Fibroblast of peridontal ligament (primary cell): ENCODE data around the gene ZNG1F.
"Not testable (repeated sequence)": the region's sequence is repeated elsewhere in the genome, so short reads cannot be mapped to it uniquely, and the experiment has no call there.

Experiments used
- DNase-seq: peaks from one replicate; pipeline ENCODE4 v3.0.0-alpha.2; 2010; ENCODE audit errors: extremely low read depth

ZNG1F gene

DNA sequence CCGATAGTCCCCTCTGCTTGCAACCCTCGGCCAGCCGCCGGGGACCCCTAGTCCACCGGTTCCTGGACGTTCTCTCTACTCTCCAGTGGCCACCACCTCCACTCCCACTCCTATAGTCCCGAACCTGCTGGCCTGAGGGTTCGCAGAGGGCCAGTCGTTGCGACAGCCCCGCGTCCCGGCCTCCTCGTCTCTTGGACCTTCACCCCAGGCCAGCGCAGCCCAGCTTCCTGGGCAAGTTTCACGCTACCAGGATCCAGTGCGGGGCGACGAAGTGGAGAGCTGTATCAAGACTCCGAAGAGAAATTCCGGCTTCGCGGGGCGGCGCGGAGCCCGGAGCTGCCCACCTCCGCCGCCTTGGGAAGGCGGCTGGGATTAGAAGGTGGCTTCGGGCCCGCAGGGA is 65.7 kb downstream of the ZNG1F start:
- not testable (repeated sequence) for DNase-seq

DNA sequence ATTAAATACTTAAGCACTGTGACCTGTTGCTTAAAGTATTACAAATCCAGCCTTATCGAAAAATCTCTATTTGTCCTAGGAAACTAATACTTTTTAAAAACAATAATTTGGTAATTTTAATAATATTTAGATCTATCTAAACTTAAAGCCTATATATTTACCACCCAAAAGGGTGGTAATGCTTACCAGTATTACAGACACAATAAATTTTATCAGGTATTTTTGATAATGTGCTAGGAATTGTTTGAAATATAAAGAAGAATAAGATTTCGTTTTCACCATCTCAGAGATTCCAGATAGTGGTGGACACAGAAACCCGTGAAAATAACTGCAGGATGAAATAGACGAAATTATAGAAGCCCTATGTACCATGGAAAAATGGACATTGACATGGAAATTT is 68.4 kb downstream of the ZNG1F start:
- not testable (repeated sequence) for DNase-seq

- not testable (repeated sequence) for DNase-seq
Observed at GRCh38 chr9:41119719-41120118, 69.4 kb downstream of the ZNG1F start.

- not testable (repeated sequence) for DNase-seq
Observed at GRCh38 chr9:41119311-41119710, 69.8 kb downstream of the ZNG1F start.

- DNase-seq, result not testable (repeated sequence)
Observed at GRCh38 chr9:41113348-41113747, 75.8 kb downstream of the ZNG1F start.

- DNase-seq, result not testable (repeated sequence)
Observed at GRCh38 chr9:41111414-41111813, 77.7 kb downstream of the ZNG1F start.

- DNase-seq, result not testable (repeated sequence)
Observed at GRCh38 chr9:41110913-41111312, 78.2 kb downstream of the ZNG1F start.

GRCh38 chr9:41109253-41109652 is 79.9 kb downstream of the ZNG1F start:
- DNase-seq, result not testable (repeated sequence)

DNA sequence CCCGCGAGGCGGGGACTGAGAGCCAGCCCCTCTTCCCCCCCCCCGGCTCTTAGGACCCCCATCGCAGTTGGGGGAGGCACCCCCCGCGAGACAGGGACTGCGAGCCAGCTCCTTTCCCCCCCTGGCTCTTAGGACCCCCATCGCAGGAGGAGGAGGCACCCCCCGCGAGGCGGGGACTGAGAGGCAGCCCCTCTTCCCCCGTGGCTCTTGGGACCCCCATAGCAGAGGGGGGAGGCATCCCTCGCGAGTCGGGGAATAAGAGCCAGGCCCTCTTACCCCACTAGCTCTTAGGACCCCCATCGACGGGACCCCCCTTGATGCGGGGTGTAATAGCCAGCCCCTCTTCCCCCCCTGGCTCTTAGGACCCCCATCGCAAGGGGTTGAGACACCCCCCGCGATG is 80.3 kb downstream of the ZNG1F start:
- DNase-seq, result not testable (repeated sequence)

- not testable (repeated sequence) for DNase-seq
Observed at GRCh38 chr9:41106472-41107116, 82.5 kb downstream of the ZNG1F start.

- not testable (repeated sequence) for DNase-seq
Observed at GRCh38 chr9:41105557-41106253, 83.4 kb downstream of the ZNG1F start.

DNA sequence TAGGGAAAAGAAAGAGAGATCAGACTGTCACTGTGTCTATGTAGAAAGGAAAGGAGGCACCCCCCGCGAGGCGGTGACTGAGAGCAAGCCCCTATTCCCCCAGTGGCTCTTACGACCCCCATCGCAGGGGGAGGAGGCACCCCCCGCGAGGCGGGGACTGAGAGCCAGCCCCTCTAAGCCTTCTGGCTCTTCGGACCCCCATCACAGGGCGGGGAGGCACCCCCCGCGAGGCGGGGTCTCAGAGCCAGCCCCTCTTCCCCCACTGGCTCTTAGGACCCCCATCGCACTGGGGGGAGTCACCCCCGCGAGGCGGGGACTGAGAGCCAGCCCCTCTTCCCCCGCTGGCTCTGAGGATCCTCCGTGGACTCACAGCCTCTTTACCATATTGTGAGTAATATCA is 84.6 kb downstream of the ZNG1F start:
- DNase-seq, result not testable (repeated sequence)

DNA sequence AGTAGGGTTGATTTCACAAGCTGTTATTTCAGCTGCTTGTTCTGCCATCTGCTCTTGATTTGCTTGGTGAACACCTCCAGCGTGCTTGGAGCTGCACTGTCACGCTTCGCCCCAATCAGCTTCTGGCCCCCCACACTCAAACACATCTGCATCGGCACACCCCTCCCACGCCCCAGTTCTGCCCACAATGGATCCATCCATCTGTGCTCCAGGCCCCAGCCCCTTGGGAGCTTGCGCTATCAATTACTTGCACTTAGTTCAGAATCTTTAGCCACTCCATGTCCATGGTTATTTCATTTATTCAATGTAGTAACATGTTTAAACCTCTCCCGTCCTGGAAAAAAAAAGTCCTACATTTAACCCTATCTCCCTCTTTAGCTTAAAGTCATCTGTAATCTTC is 88.6 kb downstream of the ZNG1F start:
- peak; percentile 2 for DNase-seq

DNA sequence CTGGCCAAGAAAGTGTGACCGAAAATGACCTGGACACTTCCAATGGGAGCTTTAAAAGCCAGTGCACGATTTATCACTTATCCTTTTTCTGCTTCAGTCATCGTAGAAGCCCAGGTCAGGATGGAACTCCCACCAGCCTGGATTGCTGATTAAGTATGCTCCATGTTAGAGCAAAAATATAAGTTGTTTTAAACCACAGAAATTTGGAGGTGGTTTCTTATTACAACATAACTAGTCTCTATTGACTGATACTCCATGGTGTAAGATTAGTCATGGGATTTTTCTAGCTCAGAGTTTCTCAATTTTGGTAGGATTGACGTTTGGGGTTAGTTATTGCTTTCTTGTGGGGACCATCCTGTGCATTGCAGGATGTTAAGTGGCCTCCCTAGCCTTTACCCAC is 90.4 kb downstream of the ZNG1F start:
- not testable (repeated sequence) for DNase-seq

DNA sequence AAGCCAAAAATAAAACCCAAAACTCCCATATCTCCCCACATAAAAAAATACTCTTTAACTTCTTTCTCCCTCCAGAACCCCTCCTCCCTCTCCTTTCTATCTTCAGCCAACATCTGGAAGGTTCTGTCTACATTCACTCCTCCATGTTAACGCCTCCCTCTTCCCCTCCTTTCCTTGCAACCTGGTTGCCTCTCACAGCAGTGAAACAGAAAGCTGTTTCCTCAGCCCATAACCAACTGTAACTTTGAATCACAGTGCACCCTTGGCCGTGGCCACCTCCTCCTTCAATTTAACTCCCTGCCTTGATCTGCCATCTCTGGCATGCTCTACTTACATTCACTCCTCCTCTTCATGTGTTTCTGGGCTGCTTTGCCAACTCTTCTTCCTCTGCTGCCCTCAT is 94.1 kb downstream of the ZNG1F start:
- not testable (repeated sequence) for DNase-seq

GRCh38 chr9:41094010-41094773 is 94.9 kb downstream of the ZNG1F start:
- DNase-seq, result not testable (repeated sequence)

- DNase-seq, result not testable (repeated sequence)
Observed at GRCh38 chr9:41090922-41091321, 98.2 kb downstream of the ZNG1F start.

DNA sequence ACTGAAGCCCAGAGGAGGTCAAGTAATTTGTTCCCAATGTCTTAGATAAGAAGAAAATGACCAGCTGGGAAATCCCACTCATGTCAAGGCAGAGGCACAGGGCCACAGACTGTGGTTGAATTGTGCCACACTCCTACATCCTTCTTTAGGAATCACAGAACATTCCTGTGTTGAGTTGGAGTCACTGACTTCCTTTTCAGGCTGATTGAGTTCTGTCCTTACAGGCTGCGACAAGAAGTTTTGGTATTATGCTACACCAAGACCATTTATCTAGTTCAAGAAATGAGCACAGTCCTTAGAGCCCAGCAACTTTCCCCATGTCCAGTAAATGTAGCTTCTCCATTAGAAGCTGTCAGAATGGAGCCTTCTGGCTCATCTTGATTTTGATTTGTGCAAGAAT is 98.7 kb downstream of the ZNG1F start:
- not testable (repeated sequence) for DNase-seq

GRCh38 chr9:41088450-41089059 is 100.6 kb downstream of the ZNG1F start:
- not testable (repeated sequence) for DNase-seq

DNA sequence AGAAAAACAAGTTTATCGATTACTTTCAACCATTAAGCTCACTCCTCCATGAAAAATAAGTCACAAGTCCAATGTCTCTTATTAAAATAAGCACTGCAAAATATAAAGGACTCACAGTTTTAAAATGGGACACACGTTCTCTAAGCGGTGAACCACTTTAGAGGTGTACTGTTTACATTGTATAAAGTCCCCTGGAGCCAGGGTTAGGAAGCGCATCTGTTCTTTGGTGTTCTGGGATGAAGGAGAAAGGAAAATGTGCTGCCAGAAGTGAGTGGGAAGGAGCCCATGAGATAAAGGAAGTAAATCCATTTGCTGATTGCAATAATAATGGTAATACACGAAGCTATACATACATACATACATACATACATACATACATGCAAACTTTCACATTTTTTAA is 101.2 kb downstream of the ZNG1F start:
- DNase-seq, result not testable (repeated sequence)

- peak; percentile 43 for DNase-seq
Observed at GRCh38 chr9:41087157-41087780, 101.8 kb downstream of the ZNG1F start.

GRCh38 chr9:41086685-41087084 is 102.4 kb downstream of the ZNG1F start:
- not testable (repeated sequence) for DNase-seq
